Hepatocyte (in vitro differentiated cells): ENCODE data around the gene UVRAG.

Source experiments
- EZH2 ChIP-seq: fragments of 200-600 bp; sonication (generic); IDR thresholded peaks from 2 replicates; pipeline ENCODE4 v1.6.1; 2016; ENCODE audit warnings: antibody characterized with exemption, mild to moderate bottlenecking, borderline replicate concordance
- EZH2phosphoT487 ChIP-seq: fragments of 200-600 bp; sonication (generic); IDR thresholded peaks from one replicate; pipeline ENCODE4 v1.6.1; 2018; ENCODE audit warnings: antibody characterized with exemption, mild to moderate bottlenecking, low read depth, moderate library complexity; ENCODE audit not compliant: unreplicated experiment, severe bottlenecking
- TF ChIP-seq, protein P1 (sequence below): fragments of 200-600 bp; sonication (generic); IDR thresholded peaks from 2 replicates; pipeline ENCODE4 v1.5.1; 2016; ENCODE audit warnings: antibody characterized with exemption, mild to moderate bottlenecking; ENCODE audit not compliant: poor library complexity

DNA sequence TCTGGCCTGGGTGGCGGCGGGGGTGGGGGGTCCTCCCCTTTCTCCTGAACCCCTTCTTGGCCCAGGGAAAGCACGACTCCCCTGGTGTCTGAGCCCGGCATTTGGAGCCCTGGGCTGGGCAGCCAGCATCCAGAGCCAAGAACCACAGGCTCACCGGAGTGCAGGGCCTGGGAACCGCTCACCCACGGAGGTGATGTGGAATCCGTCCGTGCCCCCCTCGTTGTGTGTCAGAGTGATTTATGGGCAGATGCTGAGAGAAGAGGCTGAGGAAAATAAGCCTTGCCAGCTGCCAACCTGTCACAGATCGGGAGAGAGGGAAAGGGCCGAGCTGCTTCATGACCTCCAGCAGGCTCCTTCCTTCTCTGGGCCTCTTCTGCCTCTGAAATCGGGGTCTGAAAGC is 357.6 kb downstream of the UVRAG start:
- TF ChIP-seq, protein P1, sequence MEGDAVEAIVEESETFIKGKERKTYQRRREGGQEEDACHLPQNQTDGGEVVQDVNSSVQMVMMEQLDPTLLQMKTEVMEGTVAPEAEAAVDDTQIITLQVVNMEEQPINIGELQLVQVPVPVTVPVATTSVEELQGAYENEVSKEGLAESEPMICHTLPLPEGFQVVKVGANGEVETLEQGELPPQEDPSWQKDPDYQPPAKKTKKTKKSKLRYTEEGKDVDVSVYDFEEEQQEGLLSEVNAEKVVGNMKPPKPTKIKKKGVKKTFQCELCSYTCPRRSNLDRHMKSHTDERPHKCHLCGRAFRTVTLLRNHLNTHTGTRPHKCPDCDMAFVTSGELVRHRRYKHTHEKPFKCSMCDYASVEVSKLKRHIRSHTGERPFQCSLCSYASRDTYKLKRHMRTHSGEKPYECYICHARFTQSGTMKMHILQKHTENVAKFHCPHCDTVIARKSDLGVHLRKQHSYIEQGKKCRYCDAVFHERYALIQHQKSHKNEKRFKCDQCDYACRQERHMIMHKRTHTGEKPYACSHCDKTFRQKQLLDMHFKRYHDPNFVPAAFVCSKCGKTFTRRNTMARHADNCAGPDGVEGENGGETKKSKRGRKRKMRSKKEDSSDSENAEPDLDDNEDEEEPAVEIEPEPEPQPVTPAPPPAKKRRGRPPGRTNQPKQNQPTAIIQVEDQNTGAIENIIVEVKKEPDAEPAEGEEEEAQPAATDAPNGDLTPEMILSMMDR: no peak
- TF ChIP-seq EZH2phosphoT487 (no peak), EZH2 (no peak)
